Measurements from ENCODE around the gene NKD1. TPM values are rescaled to one million over a fixed set of nuclear protein-coding genes. Genes with fewer than 3 reads are reported as not detected.

NKD1 gene
- total RNA-seq, 1 experiment from 2014 or later = 11.4 TPM

DNA sequence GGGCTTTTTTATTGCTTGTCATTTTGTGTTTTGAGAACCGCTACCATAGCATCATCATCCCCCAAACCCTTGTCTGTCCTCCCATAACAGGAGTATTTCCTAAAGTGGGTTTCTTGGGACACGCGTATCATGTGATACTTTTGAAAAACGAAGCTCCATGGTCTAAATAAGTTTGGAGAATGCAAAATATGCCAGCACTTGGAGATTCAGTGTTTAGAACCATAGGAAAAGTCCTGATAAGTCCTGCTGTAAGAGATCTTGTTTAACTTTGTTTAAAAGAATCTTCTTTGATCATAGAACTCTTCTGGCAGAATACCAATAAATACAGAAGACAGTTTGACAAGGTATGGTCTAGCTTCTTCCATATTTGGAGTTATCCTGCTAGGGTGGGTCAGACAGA is 59.3 kb downstream of the NKD1 start:
- ChIA-PET RAD21 (ENCODE audit: low non-redundant PET in 1 of 2, low total read pairs in 2 of 2, uncharacterized antibody in 2 of 2, unreplicated experiment in 2 of 2) (no interaction called here), CTCF (no interaction called here), POLR2A (no interaction called here)
- Histone ChIP-seq H2AFZ (ENCODE audit: low read depth, low read length, poor library complexity, severe bottlenecking) (no peak overlapping the region), H3K9ac (ENCODE audit: low read length) (no peak overlapping the region), H3K4me1 (ENCODE audit: control insufficient read depth in 1 of 2, insufficient read depth in 2 of 2, low read length in 2 of 2) (peaks cover 22 to 31% of the 10 kb centered on the region in 2 experiments), H4K20me1 (ENCODE audit: insufficient read depth) (no peaks in the 10 kb centered on the region), H3K79me2 (ENCODE audit: insufficient read depth, low read length) (no peaks in the 10 kb centered on the region), H3K36me3 (ENCODE audit: control insufficient read depth in 1 of 2, insufficient read depth in 2 of 2, low read length in 2 of 2) (no peaks in the 10 kb centered on the region), H3K9me3 (ENCODE audit: control insufficient read depth in 1 of 2, insufficient read depth in 1 of 2, low read depth in 1 of 2, low read length in 2 of 2) (no peaks in the 10 kb centered on the region), H3K9me2 (ENCODE audit: insufficient read depth) (no peaks in the 10 kb centered on the region), H3K4me3 (replicated peaks in 1 of 2; ENCODE audit: low read depth in 1 of 2, low read length in 2 of 2) (no peak overlapping the region), H3K27ac (ENCODE audit: low read depth, low read length) (no peak overlapping the region), H3K27me3 (ENCODE audit: insufficient read depth, low read length) (no peaks in the 10 kb centered on the region), H3K4me2 (ENCODE audit: low read length) (no peak overlapping the region)
- no TSS peak for BruUV-seq (replicated peaks)
- no peak for DNase-seq (ENCODE audit: low read depth, low spot score)
- TF ChIP-seq EGR1 (IDR thresholded peaks at IDR 0.05; ENCODE audit: low read depth) (no peak), FOSL1 (IDR thresholded peaks at IDR 0.05; ENCODE audit: low read depth) (no peak), TCF7L2 (IDR thresholded peaks at IDR 0.05; ENCODE audit: borderline replicate concordance, extremely low read depth, insufficient read depth, insufficient read length) (no peak), RAD21 (IDR thresholded peaks at IDR 0.05; ENCODE audit: low read depth) (no peak), YY1 (IDR thresholded peaks at IDR 0.05; ENCODE audit: extremely low read depth, insufficient replicate concordance, low read depth, low read length) (no peak), POLR2A (IDR thresholded peaks at IDR 0.05; ENCODE audit: borderline replicate concordance, extremely low read depth, insufficient read depth, insufficient read length) (no peak), CBX3 (IDR thresholded peaks at IDR 0.05; ENCODE audit: low read depth) (no peak), CEBPB (IDR thresholded peaks at IDR 0.05; ENCODE audit: low read depth) (no peak), SRF (IDR thresholded peaks at IDR 0.05; ENCODE audit: low read depth) (no peak), POLR2AphosphoS5 (IDR thresholded peaks at IDR 0.05; ENCODE audit: low read depth, low read length) (no peak), SIN3A (IDR thresholded peaks at IDR 0.05; ENCODE audit: low read depth) (no peak), ZNF274 (IDR thresholded peaks at IDR 0.05; ENCODE audit: low read depth, low read length) (no peak)
- TF ChIP-seq, protein P1, sequence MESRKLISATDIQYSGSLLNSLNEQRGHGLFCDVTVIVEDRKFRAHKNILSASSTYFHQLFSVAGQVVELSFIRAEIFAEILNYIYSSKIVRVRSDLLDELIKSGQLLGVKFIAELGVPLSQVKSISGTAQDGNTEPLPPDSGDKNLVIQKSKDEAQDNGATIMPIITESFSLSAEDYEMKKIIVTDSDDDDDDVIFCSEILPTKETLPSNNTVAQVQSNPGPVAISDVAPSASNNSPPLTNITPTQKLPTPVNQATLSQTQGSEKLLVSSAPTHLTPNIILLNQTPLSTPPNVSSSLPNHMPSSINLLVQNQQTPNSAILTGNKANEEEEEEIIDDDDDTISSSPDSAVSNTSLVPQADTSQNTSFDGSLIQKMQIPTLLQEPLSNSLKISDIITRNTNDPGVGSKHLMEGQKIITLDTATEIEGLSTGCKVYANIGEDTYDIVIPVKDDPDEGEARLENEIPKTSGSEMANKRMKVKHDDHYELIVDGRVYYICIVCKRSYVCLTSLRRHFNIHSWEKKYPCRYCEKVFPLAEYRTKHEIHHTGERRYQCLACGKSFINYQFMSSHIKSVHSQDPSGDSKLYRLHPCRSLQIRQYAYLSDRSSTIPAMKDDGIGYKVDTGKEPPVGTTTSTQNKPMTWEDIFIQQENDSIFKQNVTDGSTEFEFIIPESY (IDR thresholded peaks at IDR 0.05; ENCODE audit: extremely low read depth, insufficient replicate concordance, low read length) = no peak
- TF ChIP-seq, protein P2, sequence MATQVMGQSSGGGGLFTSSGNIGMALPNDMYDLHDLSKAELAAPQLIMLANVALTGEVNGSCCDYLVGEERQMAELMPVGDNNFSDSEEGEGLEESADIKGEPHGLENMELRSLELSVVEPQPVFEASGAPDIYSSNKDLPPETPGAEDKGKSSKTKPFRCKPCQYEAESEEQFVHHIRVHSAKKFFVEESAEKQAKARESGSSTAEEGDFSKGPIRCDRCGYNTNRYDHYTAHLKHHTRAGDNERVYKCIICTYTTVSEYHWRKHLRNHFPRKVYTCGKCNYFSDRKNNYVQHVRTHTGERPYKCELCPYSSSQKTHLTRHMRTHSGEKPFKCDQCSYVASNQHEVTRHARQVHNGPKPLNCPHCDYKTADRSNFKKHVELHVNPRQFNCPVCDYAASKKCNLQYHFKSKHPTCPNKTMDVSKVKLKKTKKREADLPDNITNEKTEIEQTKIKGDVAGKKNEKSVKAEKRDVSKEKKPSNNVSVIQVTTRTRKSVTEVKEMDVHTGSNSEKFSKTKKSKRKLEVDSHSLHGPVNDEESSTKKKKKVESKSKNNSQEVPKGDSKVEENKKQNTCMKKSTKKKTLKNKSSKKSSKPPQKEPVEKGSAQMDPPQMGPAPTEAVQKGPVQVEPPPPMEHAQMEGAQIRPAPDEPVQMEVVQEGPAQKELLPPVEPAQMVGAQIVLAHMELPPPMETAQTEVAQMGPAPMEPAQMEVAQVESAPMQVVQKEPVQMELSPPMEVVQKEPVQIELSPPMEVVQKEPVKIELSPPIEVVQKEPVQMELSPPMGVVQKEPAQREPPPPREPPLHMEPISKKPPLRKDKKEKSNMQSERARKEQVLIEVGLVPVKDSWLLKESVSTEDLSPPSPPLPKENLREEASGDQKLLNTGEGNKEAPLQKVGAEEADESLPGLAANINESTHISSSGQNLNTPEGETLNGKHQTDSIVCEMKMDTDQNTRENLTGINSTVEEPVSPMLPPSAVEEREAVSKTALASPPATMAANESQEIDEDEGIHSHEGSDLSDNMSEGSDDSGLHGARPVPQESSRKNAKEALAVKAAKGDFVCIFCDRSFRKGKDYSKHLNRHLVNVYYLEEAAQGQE (IDR thresholded peaks at IDR 0.05; ENCODE audit: low read depth) = no peak
- intact Hi-C loops (cut with micrococcal nuclease) = no loop called here
- ATAC-seq = no peak
